Renal pelvis (tissue), 12 donors: ENCODE data around the gene TMEM204. TPM values are rescaled to one million over a fixed set of nuclear protein-coding genes. Genes with fewer than 3 reads are reported as not detected.

Experiments
- DNase-seq: peaks from one replicate; pipeline ENCODE4 v3.0.0-alpha.2; 2013
- long read RNA-seq, 16 experiments: transcript quantifications; one replicate each; lab custom pipeline, GENCODE V29; 2026
- polyA plus RNA-seq, 3 donors: library from polyadenylated mRNA; unstranded; fragments of 120-200 nt; gene quantifications; one replicate each; pipeline ENCODE4 v1.2.1, GENCODE V29; 2013; ENCODE audit not compliant: insufficient read length in 3 of 3

Gene TMEM204
- 10 to 100 TPM; 17.6 to 25.8 (median 24.7) TPM for polyA plus RNA-seq
- long read RNA-seq, donor 1, transcript TMEM204-202 (3 exons, 1,938 nt), result major isoform, 29 of 34 reads
- long read RNA-seq, donor 1, partial matches to known transcripts, result 5 of 34 reads
- long read RNA-seq, donor 1, other reads (novel, unspliced or antisense), result 0 of 34 reads
- long read RNA-seq, donor 2, transcript TMEM204-202 (3 exons, 1,938 nt), result major isoform, 25 of 25 reads
- long read RNA-seq, donor 2, partial matches to known transcripts, result 0 of 25 reads
- long read RNA-seq, donor 2, other reads (novel, unspliced or antisense), result 0 of 25 reads
- long read RNA-seq, donor 3, transcript TMEM204-202 (3 exons, 1,938 nt), result major isoform, 15 of 15 reads
- long read RNA-seq, donor 3, partial matches to known transcripts, result 0 of 15 reads
- long read RNA-seq, donor 3, other reads (novel, unspliced or antisense), result 0 of 15 reads
- long read RNA-seq, donor 4, transcript TMEM204-202 (3 exons, 1,938 nt), result major isoform, 29 of 41 reads
- long read RNA-seq, donor 4, partial matches to known transcripts, result 12 of 41 reads
- long read RNA-seq, donor 4, other reads (novel, unspliced or antisense), result 0 of 41 reads
- long read RNA-seq, donor 5, transcript TMEM204-202 (3 exons, 1,938 nt), result major isoform, 12 of 12 reads
- long read RNA-seq, donor 5, partial matches to known transcripts, result 0 of 12 reads
- long read RNA-seq, donor 5, other reads (novel, unspliced or antisense), result 0 of 12 reads
- long read RNA-seq, donor 6, transcript TMEM204-202 (3 exons, 1,938 nt), result major isoform, 7 of 7 reads
- long read RNA-seq, donor 6, partial matches to known transcripts, result 0 of 7 reads
- long read RNA-seq, donor 6, other reads (novel, unspliced or antisense), result 0 of 7 reads
- long read RNA-seq, donor 7, transcript TMEM204-202 (3 exons, 1,938 nt), result major isoform, 26 of 26 reads
- long read RNA-seq, donor 7, partial matches to known transcripts, result 0 of 26 reads
- long read RNA-seq, donor 7, other reads (novel, unspliced or antisense), result 0 of 26 reads
- long read RNA-seq, donor 8, transcript TMEM204-202 (3 exons, 1,938 nt), result major isoform, 5 of 5 reads
- long read RNA-seq, donor 8, partial matches to known transcripts, result 0 of 5 reads
- long read RNA-seq, donor 8, other reads (novel, unspliced or antisense), result 0 of 5 reads
- long read RNA-seq, donor 9, transcript TMEM204-202 (3 exons, 1,938 nt), result major isoform, 34 of 34 reads
- long read RNA-seq, donor 9, partial matches to known transcripts, result 0 of 34 reads
- long read RNA-seq, donor 9, other reads (novel, unspliced or antisense), result 0 of 34 reads
- long read RNA-seq, donor 10, transcript TMEM204-202 (3 exons, 1,938 nt), result major isoform, 15 of 21 reads
- long read RNA-seq, donor 10, partial matches to known transcripts, result 6 of 21 reads
- long read RNA-seq, donor 10, other reads (novel, unspliced or antisense), result 0 of 21 reads
- long read RNA-seq, donor 11, transcript TMEM204-202 (3 exons, 1,938 nt), result major isoform, 17 of 22 reads
- long read RNA-seq, donor 11, partial matches to known transcripts, result 5 of 22 reads
- long read RNA-seq, donor 11, other reads (novel, unspliced or antisense), result 0 of 22 reads
- long read RNA-seq, donor 12, transcript TMEM204-202 (3 exons, 1,938 nt), result major isoform, 28 of 28 reads
- long read RNA-seq, donor 12, partial matches to known transcripts, result 0 of 28 reads
- long read RNA-seq, donor 12, other reads (novel, unspliced or antisense), result 0 of 28 reads
- long read RNA-seq, donor 13, partial matches to known transcripts, result 0 of 3 reads
- long read RNA-seq, donor 13, other reads (novel, unspliced or antisense), result 0 of 3 reads
- long read RNA-seq, donor 14, result 0 reads
- long read RNA-seq, donor 15, result 0 reads
- long read RNA-seq, donor 16, transcript TMEM204-202 (3 exons, 1,938 nt), result major isoform, 23 of 43 reads
- long read RNA-seq, donor 16, partial matches to known transcripts, result 20 of 43 reads
- long read RNA-seq, donor 16, other reads (novel, unspliced or antisense), result 0 of 43 reads

- no peak for DNase-seq
Observed at GRCh38 chr16:1533443-1533951, at the start of gene TMEM204. TSS of gene TMEM204 (plus strand) at chr16:1533666. CDS start at chr16:1534276, 610 bp downstream.

GRCh38 chr16:1485847-1486496, 47.5 kb upstream of the TMEM204 start:
- DNase-seq, result no peak

GRCh38 chr16:1486551-1487390, 46.7 kb upstream of the TMEM204 start:
- DNase-seq, result no peak

GRCh38 chr16:1487395-1488053, 45.9 kb upstream of the TMEM204 start:
- DNase-seq, result no peak

- no peak for DNase-seq
Observed at GRCh38 chr16:1488054-1488601, 45.3 kb upstream of the TMEM204 start.

GRCh38 chr16:1488619-1489018, 44.8 kb upstream of the TMEM204 start, which contains the start of gene PTX4:
TSS of gene PTX4 (minus strand) at chr16:1488944. CDS start at chr16:1488909, 35 bp downstream.
- DNase-seq, result no peak

- DNase-seq, result no peak
Observed at GRCh38 chr16:1489077-1489476, 44.4 kb upstream of the TMEM204 start.

- no peak for DNase-seq
Observed at GRCh38 chr16:1491327-1491726, 42.1 kb upstream of the TMEM204 start.

- DNase-seq, result no peak
Observed at GRCh38 chr16:1492082-1492922, 41.2 kb upstream of the TMEM204 start.

GRCh38 chr16:1492923-1493745, 40.3 kb upstream of the TMEM204 start, which contains the start of gene TELO2:
TSS of gene TELO2 (plus strand) at chr16:1493360. CDS start at chr16:1494282, 922 bp downstream.
- DNase-seq, result peak; percentile 76

GRCh38 chr16:1493746-1494094, 39.7 kb upstream of the TMEM204 start:
- no peak for DNase-seq

- DNase-seq, result no peak
Observed at GRCh38 chr16:1494129-1494640, 39.3 kb upstream of the TMEM204 start.

GRCh38 chr16:1494711-1495110, 38.8 kb upstream of the TMEM204 start:
- DNase-seq, result no peak

GRCh38 chr16:1495211-1495888, 38.1 kb upstream of the TMEM204 start:
- no peak for DNase-seq

- no peak for DNase-seq
Observed at GRCh38 chr16:1495889-1496262, 37.6 kb upstream of the TMEM204 start.
